Vagina (tissue), 2 donors: ENCODE results near the gene SPRY1. TPM values are rescaled to one million over a fixed set of nuclear protein-coding genes. Genes with fewer than 3 reads are reported as not detected.

Source experiments
- DNase-seq, 2 donors: peaks; one replicate each; pipeline ENCODE4 v3.0.0-alpha.2; 2017; ENCODE audit errors: extremely low spot score in 2 of 2
- H3K27ac ChIP-seq: fragments of 200-600 bp; sonication (generic); one replicate; pipeline ENCODE4 v1.5.1; 2019
- H3K27me3 ChIP-seq: fragments of 200-600 bp; sonication (generic); one replicate; pipeline ENCODE4 v1.5.1; 2019
- H3K36me3 ChIP-seq, 2 donors: fragments of 200-600 bp; sonication (generic); one replicate each; pipeline ENCODE4 v1.5.1; 2017 to 2019
- H3K4me1 ChIP-seq: fragments of 200-600 bp; sonication (generic); one replicate; pipeline ENCODE4 v1.5.1; 2019
- H3K4me3 ChIP-seq, 2 donors: fragments of 200-600 bp; sonication (generic); 1 replicate in 1 of 2; 2 replicates in 1 of 2; pipeline ENCODE4 v1.5.1; 2016 to 2019
- H3K9me3 ChIP-seq: fragments of 200-600 bp; sonication (generic); one replicate; pipeline ENCODE4 v1.5.1; 2019
- CTCF ChIP-seq, 3 experiments: fragments of 450-650 bp in 2 of 3; fragments of 200-600 bp in 1 of 3; sonication (generic) in 1 of 3; IDR thresholded peaks; one replicate each; pipeline ENCODE4 v1.5.1; 2017 to 2019; ENCODE audit warnings: antibody characterized with exemption in 3 of 3, mild to moderate bottlenecking in 2 of 3, moderate library complexity in 2 of 3
- POLR2A ChIP-seq, 2 donors: fragments of 450-650 bp; IDR thresholded peaks; one replicate each; pipeline ENCODE4 v1.6.1; 2017; ENCODE audit warnings: antibody characterized with exemption in 2 of 2, mild to moderate bottlenecking in 2 of 2, moderate library complexity in 2 of 2
- POLR2AphosphoS5 ChIP-seq, 2 donors: sonication (generic); formaldehyde crosslinking; IDR thresholded peaks; one replicate each; pipeline ENCODE4 v1.9.0; 2017; ENCODE audit warnings: antibody characterized with exemption in 2 of 2, mild to moderate bottlenecking in 2 of 2, low read depth in 1 of 2; ENCODE audit not compliant: insufficient read depth in 1 of 2
- intact Hi-C: fragments of 100-400 bp; cut with DNase I; formaldehyde crosslinking; loops from one replicate; pipeline ENCODE4 v1.15.1; 2023
- total RNA-seq: library from RNA; depleted of rRNA; stranded (reverse); fragments of >200 nt; gene quantifications from one replicate; pipeline ENCODE4 v1.2.3, GENCODE V29; 2016

The SPRY1 gene
- total RNA-seq, 1 donor from 2014 or later, result 185 TPM

GRCh38 chr4:123415977-123416376 is 19.4 kb downstream of the SPRY1 start:
- H3K9me3 ChIP-seq, result no peaks in the 10 kb centered on the region
- no peaks in the 10 kb centered on the region for H3K4me1 ChIP-seq
- no peaks in the 10 kb centered on the region for H3K36me3 ChIP-seq
- H3K4me3 ChIP-seq, result no peak overlapping the region
- no peak overlapping the region for H3K27ac ChIP-seq
- intact Hi-C loops, result no loop called here
- no peak for TF ChIP-seq POLR2A (IDR thresholded peaks at IDR 0.05)
- no peak for TF ChIP-seq CTCF (IDR thresholded peaks at IDR 0.05)
- TF ChIP-seq POLR2AphosphoS5 (IDR thresholded peaks at IDR 0.05; ENCODE audit: insufficient read depth in 1 of 2, low read depth in 1 of 2), result no peak
- no peaks in the 10 kb centered on the region for H3K27me3 ChIP-seq
- no peak for DNase-seq

- no peaks in the 10 kb centered on the region for H3K4me1 ChIP-seq
- no peak for TF ChIP-seq CTCF (IDR thresholded peaks at IDR 0.05)
- H3K36me3 ChIP-seq, result no peaks in the 10 kb centered on the region
- no peaks in the 10 kb centered on the region for H3K9me3 ChIP-seq
- no peak overlapping the region for H3K4me3 ChIP-seq
- intact Hi-C loops, result no loop called here
- no peaks in the 10 kb centered on the region for H3K27me3 ChIP-seq
- H3K27ac ChIP-seq, result no peak overlapping the region
- DNase-seq, result no peak
Measured at GRCh38 chr4:123417813-123418212, 21.2 kb downstream of the SPRY1 start.

DNA sequence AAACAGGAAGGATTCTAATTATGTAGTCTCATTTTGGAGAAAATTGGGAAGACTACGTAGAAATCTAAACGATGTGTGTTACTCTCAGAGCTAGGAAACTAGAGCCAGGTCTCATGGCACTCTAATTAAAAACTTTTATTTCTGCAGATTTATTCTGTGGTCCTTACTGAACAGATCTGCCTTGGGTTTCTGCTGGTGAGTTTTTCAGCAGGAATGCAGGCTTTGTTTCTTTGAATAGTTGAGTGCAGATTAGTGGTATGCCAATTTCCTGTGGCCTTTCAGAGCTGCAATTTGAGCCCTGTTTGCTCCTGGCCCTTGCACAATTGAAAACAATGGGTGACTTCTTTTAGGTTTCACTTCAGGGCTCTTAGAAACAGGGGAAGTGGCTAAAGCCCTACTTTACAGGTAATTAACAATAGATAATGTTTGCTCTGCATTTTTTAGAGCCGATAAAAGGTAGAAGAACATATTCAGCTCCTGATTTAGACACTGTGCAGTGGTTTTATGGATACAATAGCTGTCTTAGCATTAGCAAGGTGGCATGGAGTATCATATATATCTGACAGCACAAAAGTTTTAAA is 21.8 kb downstream of the SPRY1 start:
- Histone ChIP-seq H3K36me3 (no peaks in the 10 kb centered on the region), H3K4me3 (no peak overlapping the region), H3K27me3 (no peaks in the 10 kb centered on the region), H3K4me1 (no peaks in the 10 kb centered on the region), H3K27ac (no peak overlapping the region), H3K9me3 (no peaks in the 10 kb centered on the region)
- intact Hi-C loops, result no loop called here
- DNase-seq, result no peak
- no peak for TF ChIP-seq CTCF (IDR thresholded peaks at IDR 0.05)
- no peak for TF ChIP-seq POLR2AphosphoS5 (IDR thresholded peaks at IDR 0.05; ENCODE audit: insufficient read depth in 1 of 2, low read depth in 1 of 2)
- TF ChIP-seq POLR2A (IDR thresholded peaks at IDR 0.05), result no peak

DNA sequence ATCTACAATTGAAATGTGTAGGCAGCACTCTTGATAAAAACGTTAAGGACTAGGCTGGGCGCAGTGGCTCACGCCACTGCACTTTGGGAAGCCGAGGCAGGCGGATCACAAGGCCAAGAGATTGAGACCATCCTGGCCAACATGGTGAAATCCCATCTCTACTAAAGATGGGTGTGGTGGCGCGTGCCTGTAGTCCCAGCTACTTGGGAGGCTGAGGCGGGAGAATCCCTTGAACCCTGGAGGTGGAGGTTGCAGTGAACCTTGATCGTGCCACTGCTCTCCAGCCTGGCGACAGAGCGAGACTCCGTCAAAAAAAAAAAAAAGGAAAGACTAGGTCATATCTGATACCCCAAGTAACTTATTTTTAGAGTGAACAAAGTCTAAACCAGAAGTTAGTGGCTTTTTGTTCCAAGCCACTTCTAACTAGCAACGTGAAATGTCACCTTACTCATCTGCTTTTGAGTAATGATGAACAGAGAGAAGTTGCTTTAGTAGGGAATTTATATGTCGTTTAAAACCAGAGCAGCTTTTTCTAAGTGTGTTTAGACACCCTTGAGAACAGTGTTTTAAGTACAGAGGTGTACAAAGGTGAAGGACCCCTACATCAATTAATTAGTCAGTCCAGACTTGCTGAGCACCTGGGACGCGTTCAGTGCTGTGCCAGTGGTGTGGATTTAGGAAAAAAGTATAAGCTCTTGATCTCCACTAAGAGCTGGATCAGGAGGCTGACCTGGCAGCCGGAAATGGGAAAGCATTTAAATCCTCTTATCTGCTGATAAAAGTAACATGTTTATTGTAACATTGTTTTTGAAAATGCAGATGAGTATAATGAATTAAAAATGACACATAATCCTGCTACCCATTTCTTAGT is 23.5 kb downstream of the SPRY1 start:
- H3K4me1 ChIP-seq, result no peaks in the 10 kb centered on the region
- intact Hi-C loops, result no loop called here
- H3K27ac ChIP-seq, result no peak overlapping the region
- H3K9me3 ChIP-seq, result no peaks in the 10 kb centered on the region
- H3K36me3 ChIP-seq, result no peaks in the 10 kb centered on the region
- no peak for DNase-seq
- H3K4me3 ChIP-seq, result no peak overlapping the region
- H3K27me3 ChIP-seq, result no peaks in the 10 kb centered on the region
- TF ChIP-seq POLR2A (IDR thresholded peaks at IDR 0.05) (no peak), POLR2AphosphoS5 (IDR thresholded peaks at IDR 0.05; ENCODE audit: insufficient read depth in 1 of 2, low read depth in 1 of 2) (no peak), CTCF (IDR thresholded peaks at IDR 0.05) (no peak)
